SKM-1 (cell line): ENCODE results near the gene BHMT2.

Source experiments
- DNase-seq: peaks from one replicate; lab custom pipeline; 2025; ENCODE audit not compliant: unreplicated experiment; lab: John Stamatoyannopoulos, UW

Gene BHMT2

DNA sequence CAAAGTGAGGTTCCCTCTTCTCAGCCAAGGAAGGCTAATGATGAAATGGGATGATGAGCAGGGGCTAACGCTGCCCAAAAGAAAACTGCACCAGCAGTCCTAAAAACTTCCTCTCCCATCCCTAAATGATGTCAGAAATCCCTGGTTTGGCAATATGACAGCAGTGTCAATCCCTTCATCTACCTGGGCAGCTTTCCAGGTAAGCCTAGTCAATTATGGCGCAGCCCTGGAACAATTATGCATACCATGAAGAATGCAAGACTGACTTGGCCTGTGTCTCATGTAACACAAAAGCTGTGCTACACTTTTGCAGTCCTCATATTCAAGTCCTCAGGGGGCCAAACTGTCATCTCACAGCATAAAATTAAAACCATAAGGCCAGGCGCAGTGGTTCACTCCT lies 7.1 kb upstream of the BHMT2 start:
- no peak for DNase-seq

DNA sequence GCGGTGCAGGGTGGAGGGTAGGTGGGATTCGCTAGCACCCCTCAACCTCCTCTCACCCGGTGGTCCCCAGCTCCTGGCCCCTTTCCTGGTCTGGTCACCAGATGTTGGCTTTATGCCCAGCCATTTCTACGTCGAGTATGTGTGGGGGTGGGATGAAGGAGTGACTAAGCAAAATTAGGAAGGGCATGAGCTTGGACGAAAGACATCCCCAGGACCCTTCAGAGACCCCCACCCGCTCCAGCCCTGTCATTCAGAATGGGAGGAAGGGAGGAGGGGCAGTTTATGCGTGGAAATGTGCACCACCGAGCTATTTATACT lies 742 bp downstream of the BHMT2 start:
- no peak for DNase-seq

DNA sequence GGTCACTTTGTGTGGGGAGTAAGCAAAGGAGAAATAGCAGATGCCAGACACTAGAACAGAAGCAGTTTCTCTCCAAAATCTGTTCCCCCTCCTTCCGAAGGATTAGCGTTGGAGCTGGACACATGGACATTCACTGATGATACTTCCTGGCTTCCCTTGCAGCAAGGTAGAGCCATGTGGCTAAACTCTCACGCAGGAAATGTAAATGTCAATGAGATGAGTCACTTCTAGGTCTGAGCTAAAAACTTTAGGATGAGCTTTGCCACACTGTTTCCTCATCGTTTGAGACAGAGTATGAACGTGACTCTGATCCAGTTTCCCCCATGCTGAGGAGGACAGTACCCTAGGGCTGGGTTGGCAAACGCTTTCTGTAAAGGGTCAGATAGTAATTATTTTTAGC lies 5.1 kb downstream of the BHMT2 start:
- no peak for DNase-seq

- DNase-seq, result no peak
Observed at GRCh38 chr5:79075646-79076426, 6.3 kb downstream of the BHMT2 start.

DNA sequence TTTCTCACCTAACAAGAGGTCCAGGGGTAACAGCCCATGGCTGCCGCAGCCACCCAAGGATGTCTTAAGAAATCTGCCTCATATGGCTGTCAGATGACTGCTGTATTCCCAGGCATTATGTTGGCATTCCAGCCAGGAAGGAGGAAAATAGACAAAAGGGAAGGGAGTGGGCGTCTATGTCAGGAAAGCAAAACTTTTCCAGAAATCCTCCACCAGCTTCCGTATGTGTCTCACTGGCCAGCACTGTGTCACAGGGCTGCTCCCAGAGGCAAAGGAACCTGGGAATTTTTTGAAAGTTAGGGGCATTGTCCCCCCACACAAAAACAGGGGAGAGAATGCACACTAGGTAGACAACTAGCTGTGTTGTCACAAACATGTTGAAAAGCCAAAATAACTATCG lies 7.3 kb downstream of the BHMT2 start:
- no peak for DNase-seq

- no peak for DNase-seq
Observed at GRCh38 chr5:79077680-79078365, 8.3 kb downstream of the BHMT2 start.

GRCh38 chr5:79080804-79081203 lies 11.2 kb downstream of the BHMT2 start:
- DNase-seq, result no peak

DNA sequence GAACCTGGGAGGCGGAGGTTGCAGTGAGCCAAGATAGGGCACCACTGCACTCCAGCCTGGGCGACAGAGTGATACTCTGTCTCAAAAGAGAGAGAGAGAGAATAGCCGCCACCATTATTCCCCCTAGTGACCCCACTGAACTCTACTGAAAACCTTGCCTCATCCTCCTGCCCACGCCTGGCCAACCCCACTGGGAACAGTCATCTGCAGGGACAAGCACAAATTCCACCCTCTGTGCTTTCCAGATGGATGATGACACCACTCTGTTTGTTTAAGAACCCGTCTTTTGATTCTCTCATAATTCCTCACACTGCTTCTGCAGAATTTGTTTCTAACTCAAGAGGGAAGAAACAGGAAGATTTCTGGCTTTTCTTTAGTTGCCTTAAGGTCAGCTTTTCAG lies 12.2 kb downstream of the BHMT2 start:
- DNase-seq, result no peak

DNA sequence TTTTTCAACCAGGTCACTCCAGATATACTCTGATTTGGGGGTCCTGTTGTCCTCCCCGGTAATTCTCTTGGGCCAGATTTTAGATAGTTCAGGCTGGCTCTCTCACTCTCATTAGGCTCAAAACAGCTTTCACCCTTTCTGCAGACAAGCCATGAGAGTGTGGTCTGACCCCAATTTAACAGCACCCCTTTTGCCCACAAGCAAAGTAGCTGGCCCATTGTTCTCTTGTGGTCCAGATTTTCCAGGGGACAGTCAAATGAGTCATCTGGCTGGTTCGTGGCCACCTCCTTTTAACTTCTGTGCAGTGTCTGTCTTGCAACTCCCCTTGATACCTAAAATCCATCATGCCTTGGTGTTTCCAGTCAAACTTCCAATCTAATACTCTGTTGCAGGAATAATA lies 16.5 kb downstream of the BHMT2 start:
- DNase-seq, result no peak

DNA sequence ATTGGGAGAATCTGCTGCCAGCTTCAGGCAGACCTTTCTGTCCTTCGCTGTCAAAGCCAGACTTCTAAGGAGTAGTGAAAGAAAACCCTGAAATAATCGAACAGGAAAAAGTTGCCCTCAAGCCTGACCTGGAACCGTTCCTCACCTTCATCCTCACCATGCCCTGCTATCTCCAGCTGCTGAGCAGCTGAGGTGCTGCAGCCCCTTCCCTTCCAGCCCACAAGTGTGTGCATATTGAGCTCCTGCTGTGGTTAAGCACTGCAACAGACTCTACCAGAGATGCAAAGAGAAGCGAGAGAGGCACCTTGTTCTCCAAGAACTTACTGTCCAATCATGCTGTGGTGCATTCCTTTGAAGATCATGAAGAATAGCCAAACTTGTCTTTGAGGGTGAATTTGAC lies 18.9 kb downstream of the BHMT2 start:
- no peak for DNase-seq

- no peak for DNase-seq
Observed at GRCh38 chr5:79091064-79091463, 21.5 kb downstream of the BHMT2 start.

- DNase-seq, result no peak
Observed at GRCh38 chr5:79093762-79094161, 24.2 kb downstream of the BHMT2 start.

- no peak for DNase-seq
Observed at GRCh38 chr5:79105868-79106267, 36.3 kb downstream of the BHMT2 start.

DNA sequence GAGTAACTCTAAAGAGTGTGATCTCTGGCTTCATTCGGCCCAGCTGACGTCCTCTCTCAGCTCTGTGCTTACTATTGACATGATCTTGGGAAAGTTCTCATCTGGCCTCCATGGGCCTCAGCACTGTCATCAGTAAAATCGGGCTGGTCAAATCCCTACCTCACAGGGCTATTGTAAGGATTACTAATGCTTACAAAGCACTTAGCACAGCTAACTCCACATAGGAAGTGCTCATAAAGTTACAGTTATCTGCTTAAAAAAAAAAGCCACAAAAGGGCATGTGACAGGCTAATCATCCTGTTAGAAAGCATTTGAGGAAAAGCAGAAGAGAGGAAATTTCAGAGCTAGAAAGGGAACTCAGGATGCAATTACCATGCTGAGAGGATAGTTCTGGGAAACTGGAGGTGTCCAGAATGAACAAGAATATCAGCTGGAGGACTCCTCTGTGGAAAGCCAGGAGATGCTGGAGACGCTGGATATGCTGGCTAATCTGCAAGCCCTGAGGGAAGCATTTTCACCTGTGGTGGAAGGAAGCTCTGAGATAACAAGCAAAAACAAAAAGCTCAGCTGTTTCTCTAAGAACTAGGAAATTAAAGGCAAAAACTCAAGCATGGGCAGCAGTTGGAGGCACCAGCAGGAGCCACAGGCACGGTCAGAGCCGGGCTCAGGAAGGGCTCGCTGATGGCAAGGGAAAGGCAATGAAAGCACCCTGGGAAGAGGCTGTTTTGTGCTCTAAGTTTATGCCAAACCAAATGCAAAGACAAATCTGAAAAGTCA lies 37.6 kb downstream of the BHMT2 start:
- DNase-seq, result peak; percentile 37

- DNase-seq, result no peak
Observed at GRCh38 chr5:79108086-79108485, 38.5 kb downstream of the BHMT2 start.

DNA sequence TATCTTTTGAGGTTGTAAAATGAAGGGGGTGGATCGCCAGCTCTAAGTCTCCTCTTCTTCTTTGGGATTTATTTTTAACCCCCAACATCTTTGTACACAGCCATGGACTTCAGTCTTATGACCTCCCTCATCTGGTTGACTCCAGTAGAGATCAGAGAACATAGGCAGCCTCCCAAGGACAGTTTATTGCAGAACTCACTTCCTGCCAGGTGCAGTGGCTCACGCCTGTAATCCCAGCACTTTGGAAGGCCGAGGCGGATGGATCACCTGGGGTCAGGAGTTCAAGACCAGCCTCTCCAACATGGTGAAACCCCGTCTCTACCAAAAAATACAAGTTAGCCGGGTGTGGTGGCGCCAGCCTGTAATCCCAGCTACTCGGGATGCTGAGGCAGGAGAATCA lies 39.2 kb downstream of the BHMT2 start:
- no peak for DNase-seq

GRCh38 chr5:79109527-79110492 lies 40.2 kb downstream of the BHMT2 start:
- DNase-seq, result peak; percentile 12

DNA sequence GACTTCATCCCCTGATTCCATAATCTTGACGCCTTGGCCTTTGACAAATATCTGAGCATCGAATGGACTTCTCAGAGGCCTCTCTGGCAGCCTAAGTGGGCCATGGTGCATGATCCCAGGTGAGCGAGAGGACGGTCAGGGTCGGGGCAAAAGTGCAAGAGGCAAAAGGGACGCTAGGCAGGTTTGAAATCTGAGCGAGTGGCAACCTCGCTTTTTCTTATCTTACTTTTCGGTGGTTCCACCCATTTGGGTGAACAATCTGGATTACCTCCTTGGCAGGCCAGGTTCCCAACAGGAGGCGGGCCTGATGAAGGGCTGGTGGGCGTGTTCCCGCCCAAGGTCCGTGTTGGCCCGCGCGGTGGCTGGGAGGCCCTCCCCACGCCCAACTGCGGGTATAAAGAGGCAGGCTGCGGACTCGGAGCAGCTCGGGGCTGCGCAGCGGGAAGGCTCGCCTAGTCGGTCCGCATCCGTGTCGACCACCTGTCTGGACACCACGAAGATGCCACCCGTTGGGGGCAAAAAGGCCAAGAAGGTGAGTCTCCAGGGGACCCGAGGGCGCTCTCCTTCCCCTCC lies 41.9 kb downstream of the BHMT2 start, which contains the start of gene BHMT:
Gene BHMT, plus strand, starts transcription at position 423 of the 573 bp plus-strand sequence. Its CDS starts 77 bp downstream, at position 500.
- no peak for DNase-seq

- no peak for DNase-seq
Observed at GRCh38 chr5:79111960-79112702, 42.6 kb downstream of the BHMT2 start.

DNA sequence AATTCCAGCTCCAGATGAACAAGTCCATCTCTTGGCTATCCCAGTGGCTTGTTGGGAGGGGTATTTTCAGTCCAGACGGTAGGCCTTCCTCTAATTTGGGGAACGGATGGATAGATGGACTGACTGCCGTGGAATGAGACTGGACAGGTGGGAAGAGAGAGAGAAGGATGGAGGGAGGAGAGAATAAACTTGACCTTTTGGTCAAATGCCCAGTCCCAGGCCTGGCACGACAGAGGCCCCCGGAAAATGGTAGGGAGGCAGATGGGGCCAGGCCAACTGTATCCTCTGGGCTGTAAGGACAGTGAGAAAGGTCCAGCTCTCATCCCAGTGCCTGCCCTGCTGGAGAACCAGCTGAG lies 43.1 kb downstream of the BHMT2 start:
- no peak for DNase-seq
